HepG2 (cell line): ENCODE results near the gene XIST.

Experiments
- CTCF ChIP-seq: sonication (generic); formaldehyde crosslinking; IDR thresholded peaks from 2 replicates; pipeline ENCODE4 v1.5.0; 2020; ENCODE audit warnings: mild to moderate bottlenecking, missing genetic modification reagents, moderate library complexity
- HCFC1 ChIP-seq: fragments of 150-350 bp; IDR thresholded peaks from 2 replicates; pipeline ENCODE4 v1.6.1; 2014; ENCODE audit warnings: low read depth, low read length
- NFYB ChIP-seq: sonication (generic); formaldehyde crosslinking; IDR thresholded peaks from 2 replicates; pipeline ENCODE4 v1.4.0; 2020; ENCODE audit warnings: missing genetic modification reagents
- RAD21 ChIP-seq: fragments of 450-650 bp; formaldehyde crosslinking; IDR thresholded peaks from 2 replicates; pipeline ENCODE4 v1.5.0; 2020; ENCODE audit warnings: mild to moderate bottlenecking
- ZNF574 ChIP-seq: sonication (generic); formaldehyde crosslinking; IDR thresholded peaks from 2 replicates; pipeline ENCODE4 v1.4.0; 2020; ENCODE audit warnings: missing genetic modification reagents
- ZNF704 ChIP-seq: sonication (generic); formaldehyde crosslinking; IDR thresholded peaks from 2 replicates; pipeline ENCODE4 v1.8.1; 2023; ENCODE audit warnings: mild to moderate bottlenecking, inconsistent platforms, moderate library complexity, missing genetic modification reagents, borderline replicate concordance

- TF ChIP-seq CTCF (no peak), RAD21 (CRISPR knock-in tag) (no peak), HCFC1 (no peak), ZNF704 (CRISPR knock-in tag) (no peak), ZNF574 (CRISPR knock-in tag) (no peak), NFYB (no peak)
Measured at GRCh38 chrX:73847991-73848390, 4.5 kb downstream of the XIST start.
